ENCODE data around the gene PACS2.

DNA sequence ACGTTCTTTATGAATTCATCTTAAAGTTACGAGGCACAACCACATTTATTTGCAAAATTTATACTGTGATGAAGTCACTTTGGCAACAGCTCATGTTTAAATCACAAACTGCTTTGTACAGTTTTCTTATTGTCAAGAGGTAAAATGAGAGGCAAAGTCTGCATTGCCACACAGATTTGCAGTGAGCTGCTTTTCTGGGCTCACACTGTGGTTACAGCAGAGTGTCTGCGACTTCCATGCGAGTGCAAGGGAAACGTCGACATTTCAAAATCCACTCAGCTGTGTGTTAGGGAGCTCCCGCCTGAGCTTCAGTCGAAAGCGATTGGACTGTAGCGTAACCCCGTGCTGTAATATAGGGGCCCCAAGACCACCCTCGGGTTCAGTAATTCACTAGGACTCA, 118.1 kb downstream of the PACS2 start:
- TF ChIP-seq, protein P1, sequence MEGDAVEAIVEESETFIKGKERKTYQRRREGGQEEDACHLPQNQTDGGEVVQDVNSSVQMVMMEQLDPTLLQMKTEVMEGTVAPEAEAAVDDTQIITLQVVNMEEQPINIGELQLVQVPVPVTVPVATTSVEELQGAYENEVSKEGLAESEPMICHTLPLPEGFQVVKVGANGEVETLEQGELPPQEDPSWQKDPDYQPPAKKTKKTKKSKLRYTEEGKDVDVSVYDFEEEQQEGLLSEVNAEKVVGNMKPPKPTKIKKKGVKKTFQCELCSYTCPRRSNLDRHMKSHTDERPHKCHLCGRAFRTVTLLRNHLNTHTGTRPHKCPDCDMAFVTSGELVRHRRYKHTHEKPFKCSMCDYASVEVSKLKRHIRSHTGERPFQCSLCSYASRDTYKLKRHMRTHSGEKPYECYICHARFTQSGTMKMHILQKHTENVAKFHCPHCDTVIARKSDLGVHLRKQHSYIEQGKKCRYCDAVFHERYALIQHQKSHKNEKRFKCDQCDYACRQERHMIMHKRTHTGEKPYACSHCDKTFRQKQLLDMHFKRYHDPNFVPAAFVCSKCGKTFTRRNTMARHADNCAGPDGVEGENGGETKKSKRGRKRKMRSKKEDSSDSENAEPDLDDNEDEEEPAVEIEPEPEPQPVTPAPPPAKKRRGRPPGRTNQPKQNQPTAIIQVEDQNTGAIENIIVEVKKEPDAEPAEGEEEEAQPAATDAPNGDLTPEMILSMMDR (conservative IDR thresholded peaks at IDR 0.05): no peak
- TF ChIP-seq EZH2 (IDR thresholded peaks at IDR 0.05; ENCODE audit: low read depth): no peak

All from PC-9 (cell line).